ENCODE measurements around the gene CACNA1H. TPM values are rescaled to one million over a fixed set of nuclear protein-coding genes. Genes with fewer than 3 reads are reported as not detected.

Gene CACNA1H
- total RNA-seq, 2 experiments from 2014 or later: 0.26 to 0.61 TPM

- ChIA-PET CTCF (no interaction called here), POLR2A (no interaction called here)
- H3K4me1 Mint-ChIP-seq (ENCODE audit: low read depth): no peaks in the 10 kb centered on the region
- H3K4me3 Mint-ChIP-seq: no peak overlapping the region
- intact Hi-C loops (cut with micrococcal nuclease): no loop called here
- no peaks in the 10 kb centered on the region for H3K36me3 Mint-ChIP-seq
- no peak overlapping the region for H3K27ac Mint-ChIP-seq
- H3K27me3 Mint-ChIP-seq: no peaks in the 10 kb centered on the region
- DNase-seq: peak; percentile 46
- H3K9me3 Mint-ChIP-seq: no peaks in the 10 kb centered on the region
Measured at GRCh38 chr16:1125471-1125870, 27.4 kb upstream of the CACNA1H start.

- ChIA-PET POLR2A (no interaction called here), CTCF (no interaction called here)
- intact Hi-C loops (cut with micrococcal nuclease): no loop called here
- no peaks in the 10 kb centered on the region for H3K9me3 Mint-ChIP-seq
- no peaks in the 10 kb centered on the region for H3K4me1 Mint-ChIP-seq (ENCODE audit: low read depth)
- no peak overlapping the region for H3K27ac Mint-ChIP-seq
- no peak overlapping the region for H3K4me3 Mint-ChIP-seq
- no peaks in the 10 kb centered on the region for H3K36me3 Mint-ChIP-seq
- no peak for DNase-seq
- no peaks in the 10 kb centered on the region for H3K27me3 Mint-ChIP-seq
Measured at GRCh38 chr16:1126044-1126443, 26.9 kb upstream of the CACNA1H start.

GRCh38 chr16:1126586-1126985 lies 26.3 kb upstream of the CACNA1H start:
- Mint-ChIP-seq H3K27ac (no peak overlapping the region), H3K4me1 (ENCODE audit: low read depth) (no peaks in the 10 kb centered on the region), H3K4me3 (no peak overlapping the region), H3K36me3 (no peaks in the 10 kb centered on the region), H3K27me3 (no peaks in the 10 kb centered on the region), H3K9me3 (no peaks in the 10 kb centered on the region)
- ChIA-PET CTCF (no interaction called here), POLR2A (no interaction called here)
- intact Hi-C loops (cut with micrococcal nuclease): no loop called here
- DNase-seq: no peak

GRCh38 chr16:1127101-1127500 lies 25.8 kb upstream of the CACNA1H start:
- ChIA-PET POLR2A (no interaction called here), CTCF (no interaction called here)
- DNase-seq: no peak
- Mint-ChIP-seq H3K9me3 (no peaks in the 10 kb centered on the region), H3K36me3 (no peaks in the 10 kb centered on the region), H3K27me3 (no peaks in the 10 kb centered on the region), H3K4me3 (no peak overlapping the region), H3K27ac (no peak overlapping the region), H3K4me1 (ENCODE audit: low read depth) (no peaks in the 10 kb centered on the region)
- intact Hi-C loops (cut with micrococcal nuclease): no loop called here

GRCh38 chr16:1127971-1128715 lies 24.8 kb upstream of the CACNA1H start:
- no peaks in the 10 kb centered on the region for H3K36me3 Mint-ChIP-seq
- ChIA-PET POLR2A (no interaction called here), CTCF (no interaction called here)
- H3K9me3 Mint-ChIP-seq: no peaks in the 10 kb centered on the region
- intact Hi-C loops (cut with micrococcal nuclease): no loop called here
- no peak overlapping the region for H3K4me3 Mint-ChIP-seq
- H3K4me1 Mint-ChIP-seq (ENCODE audit: low read depth): no peaks in the 10 kb centered on the region
- H3K27me3 Mint-ChIP-seq: no peaks in the 10 kb centered on the region
- DNase-seq: no peak
- H3K27ac Mint-ChIP-seq: no peak overlapping the region

GRCh38 chr16:1129106-1129960 lies 23.6 kb upstream of the CACNA1H start:
- Mint-ChIP-seq H3K4me1 (ENCODE audit: low read depth) (no peaks in the 10 kb centered on the region), H3K9me3 (no peaks in the 10 kb centered on the region), H3K4me3 (no peak overlapping the region), H3K27ac (no peak overlapping the region), H3K36me3 (no peaks in the 10 kb centered on the region), H3K27me3 (no peaks in the 10 kb centered on the region)
- DNase-seq: no peak
- intact Hi-C loops (cut with micrococcal nuclease): no loop called here
- CTCF ChIA-PET: no interaction called here
- POLR2A ChIA-PET: no interaction called here

GRCh38 chr16:1130382-1130781 lies 22.5 kb upstream of the CACNA1H start:
- no peak for DNase-seq
- Mint-ChIP-seq H3K27me3 (no peaks in the 10 kb centered on the region), H3K36me3 (no peaks in the 10 kb centered on the region), H3K4me1 (ENCODE audit: low read depth) (no peaks in the 10 kb centered on the region), H3K27ac (no peak overlapping the region), H3K9me3 (no peaks in the 10 kb centered on the region), H3K4me3 (no peak overlapping the region)
- intact Hi-C loops (cut with micrococcal nuclease): no loop called here
- POLR2A ChIA-PET: no interaction called here
- CTCF ChIA-PET: no interaction called here

GRCh38 chr16:1131378-1131994 lies 21.4 kb upstream of the CACNA1H start:
- no peaks in the 10 kb centered on the region for H3K4me1 Mint-ChIP-seq (ENCODE audit: low read depth)
- no peak overlapping the region for H3K27ac Mint-ChIP-seq
- no peak overlapping the region for H3K4me3 Mint-ChIP-seq
- no peaks in the 10 kb centered on the region for H3K9me3 Mint-ChIP-seq
- no peaks in the 10 kb centered on the region for H3K27me3 Mint-ChIP-seq
- no peaks in the 10 kb centered on the region for H3K36me3 Mint-ChIP-seq
- intact Hi-C loops (cut with micrococcal nuclease): no loop called here
- DNase-seq: no peak
- ChIA-PET CTCF (no interaction called here), POLR2A (no interaction called here)

GRCh38 chr16:1132431-1132830 lies 20.5 kb upstream of the CACNA1H start:
- Mint-ChIP-seq H3K27ac (no peak overlapping the region), H3K4me1 (ENCODE audit: low read depth) (no peaks in the 10 kb centered on the region), H3K4me3 (no peak overlapping the region), H3K9me3 (no peaks in the 10 kb centered on the region), H3K36me3 (no peaks in the 10 kb centered on the region), H3K27me3 (no peaks in the 10 kb centered on the region)
- CTCF ChIA-PET: no interaction called here
- intact Hi-C loops (cut with micrococcal nuclease): no loop called here
- DNase-seq: no peak
- POLR2A ChIA-PET: no interaction called here

GRCh38 chr16:1133271-1133670 lies 19.6 kb upstream of the CACNA1H start:
- no peaks in the 10 kb centered on the region for H3K4me1 Mint-ChIP-seq (ENCODE audit: low read depth)
- POLR2A ChIA-PET: no interaction called here

GRCh38 chr16:1133810-1134520 lies 18.9 kb upstream of the CACNA1H start:
- H3K27me3 Mint-ChIP-seq: peaks cover 3% of the 10 kb centered on the region
- H3K27ac Mint-ChIP-seq: no peak overlapping the region
- intact Hi-C loops (cut with micrococcal nuclease): no loop called here
- H3K9me3 Mint-ChIP-seq: no peaks in the 10 kb centered on the region
- no peak overlapping the region for H3K4me3 Mint-ChIP-seq
- CTCF ChIA-PET: no interaction called here
- H3K36me3 Mint-ChIP-seq: no peaks in the 10 kb centered on the region
- POLR2A ChIA-PET: no interaction called here
- H3K4me1 Mint-ChIP-seq (ENCODE audit: low read depth): no peaks in the 10 kb centered on the region
- DNase-seq: no peak

More at GRCh38 chr16:1133271-1133670, 19.6 kb upstream of the CACNA1H start:
- Mint-ChIP-seq H3K36me3 (no peaks in the 10 kb centered on the region), H3K27me3 (no peaks in the 10 kb centered on the region), H3K9me3 (no peaks in the 10 kb centered on the region), H3K27ac (no peak overlapping the region), H3K4me3 (no peak overlapping the region)
- CTCF ChIA-PET: no interaction called here
- DNase-seq: no peak
- intact Hi-C loops (cut with micrococcal nuclease): no loop called here

GRCh38 chr16:1134776-1135458 lies 18.0 kb upstream of the CACNA1H start:
- Mint-ChIP-seq H3K9me3 (no peaks in the 10 kb centered on the region), H3K36me3 (no peaks in the 10 kb centered on the region), H3K4me3 (no peak overlapping the region), H3K4me1 (ENCODE audit: low read depth) (no peaks in the 10 kb centered on the region), H3K27ac (no peak overlapping the region), H3K27me3 (peaks cover 3% of the 10 kb centered on the region)
- CTCF ChIA-PET: no interaction called here
- DNase-seq: no peak
- POLR2A ChIA-PET: no interaction called here
- intact Hi-C loops (cut with micrococcal nuclease): no loop called here
